ENCODE results near the gene MMP14. TPM values are rescaled to one million over a fixed set of nuclear protein-coding genes. Genes with fewer than 3 reads are reported as not detected.
A peak's percentile ranks its signal among the peaks of the same experiment; 100 is the strongest.
"Not testable (repeated sequence)": the region's sequence is repeated elsewhere in the genome, so short reads cannot be mapped to it uniquely, and the experiment has no call there.

Gene MMP14
- polyA plus RNA-seq, 3 donors = 123 to 161 (median 159) TPM

DNA sequence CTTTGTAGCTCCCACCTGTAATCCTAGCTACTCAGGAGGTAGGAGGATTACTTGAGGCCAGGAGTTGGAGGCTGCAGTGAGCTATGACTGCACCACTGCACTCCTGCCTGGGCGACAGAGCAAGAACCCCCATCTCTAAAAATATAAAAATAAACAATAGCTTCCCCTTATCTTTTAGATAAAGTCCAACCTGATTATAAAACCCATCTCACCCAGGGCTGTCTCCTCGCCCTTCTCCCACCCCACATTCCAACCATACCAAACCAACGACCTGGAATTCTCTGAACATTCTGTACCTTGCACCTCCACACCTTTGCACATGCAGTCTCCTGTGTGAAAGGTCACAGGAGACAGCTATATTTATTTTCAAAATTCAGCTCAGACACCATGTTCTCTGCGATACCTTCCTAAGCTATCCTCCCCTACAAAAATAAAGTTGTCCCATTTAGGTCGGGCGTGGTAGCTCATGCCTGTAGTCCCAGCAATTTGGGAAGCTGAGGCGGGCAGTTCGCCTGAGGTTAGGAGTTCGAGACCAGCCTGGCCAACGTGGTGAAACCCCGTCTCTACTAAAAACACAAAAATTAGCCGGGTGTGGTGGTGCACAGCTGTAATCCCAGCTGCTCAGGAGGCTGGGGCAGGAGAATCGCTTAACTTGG lies 28.8 kb upstream of the MMP14 start:
- DNase-seq = no peak

GRCh38 chr14:22808388-22809209 lies 27.8 kb upstream of the MMP14 start:
- no peak for DNase-seq

GRCh38 chr14:22811722-22812121 lies 24.7 kb upstream of the MMP14 start:
- no peak for DNase-seq

DNA sequence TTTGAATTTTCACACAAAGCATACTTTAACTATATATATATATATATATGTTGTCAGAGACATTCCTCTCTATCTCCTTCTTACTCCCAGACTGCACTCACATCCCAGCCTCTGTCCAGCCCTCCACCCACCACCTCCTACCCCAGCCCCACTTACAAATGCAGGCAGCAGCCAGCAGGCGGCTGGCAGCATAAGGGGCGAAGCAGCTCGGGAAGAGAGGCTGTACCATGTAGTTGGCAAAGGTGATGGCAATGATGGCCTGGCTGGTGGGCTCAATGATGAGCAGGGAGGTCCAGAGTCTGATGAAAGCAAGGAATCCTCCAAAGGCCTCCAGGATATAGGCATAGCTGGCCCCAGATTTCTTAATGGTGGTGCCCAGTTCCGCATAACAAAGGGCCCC lies 23.6 kb upstream of the MMP14 start:
- DNase-seq = no peak

DNA sequence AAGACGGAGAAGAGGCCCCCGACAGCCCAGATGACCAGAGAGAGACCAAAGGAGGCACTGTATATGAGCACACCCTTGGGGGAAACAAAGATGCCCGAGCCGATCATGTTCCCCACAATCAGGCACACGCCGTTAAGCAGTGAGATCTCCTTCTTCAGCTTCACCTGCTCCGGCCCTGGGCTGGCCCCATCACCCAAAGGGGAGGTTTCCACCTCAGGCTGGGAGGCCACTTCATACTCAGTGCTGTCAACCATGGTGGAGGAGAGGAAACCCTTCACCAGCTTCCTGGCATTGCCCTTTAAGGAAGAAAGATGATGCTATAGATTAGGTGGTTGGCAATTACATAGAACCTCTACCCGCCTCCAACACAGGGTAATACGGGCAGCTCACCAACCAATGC lies 23.2 kb upstream of the MMP14 start:
- no peak for DNase-seq

GRCh38 chr14:22814373-22814772 lies 22.0 kb upstream of the MMP14 start:
- no peak for DNase-seq

- no peak for DNase-seq
Observed at GRCh38 chr14:22814941-22815713, 21.3 kb upstream of the MMP14 start, which contains the start of gene SLC7A7. Gene SLC7A7, minus strand, starts transcription at chr14:22815435. Its CDS starts 2,037 bp downstream, at chr14:22813398.

DNA sequence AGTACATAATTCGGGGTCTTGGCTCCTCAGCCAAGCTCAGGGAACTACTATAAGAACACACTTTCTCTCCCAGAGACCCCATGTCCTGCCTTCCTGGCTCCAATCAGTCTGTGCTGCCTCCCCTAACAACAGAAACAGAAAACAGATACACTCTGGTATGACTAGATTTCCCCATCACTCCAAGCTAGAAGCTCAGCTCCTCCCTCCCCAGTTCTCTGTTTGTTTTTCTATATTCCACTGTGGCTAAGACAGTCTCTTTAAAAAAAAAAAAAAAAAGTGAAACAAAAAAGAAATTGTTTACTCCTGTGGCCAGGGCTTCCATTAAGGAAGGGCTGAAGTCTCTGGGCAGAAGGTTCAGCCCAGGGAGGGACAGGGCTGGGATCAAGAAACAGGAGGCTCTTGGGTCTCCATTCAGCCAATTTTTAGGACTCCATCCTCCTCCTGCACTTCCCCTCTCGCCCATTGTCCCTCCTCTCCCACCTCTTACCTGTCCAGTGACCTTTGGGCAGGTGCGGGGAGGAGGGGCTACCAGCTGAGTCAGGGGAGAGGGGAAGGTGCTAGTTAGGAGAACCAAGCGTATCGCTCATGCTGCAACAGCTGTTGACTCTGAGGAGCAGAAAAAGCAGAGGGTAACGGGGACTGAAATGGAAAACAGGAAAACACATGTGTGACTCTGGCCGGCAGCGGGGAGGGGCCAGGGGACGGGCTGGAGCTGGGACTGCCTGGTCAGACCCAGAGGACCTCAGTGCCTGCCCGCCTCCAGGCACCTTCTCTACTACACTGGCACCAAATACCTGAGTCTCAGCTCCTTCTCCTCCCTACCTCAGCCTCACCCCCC lies 17.0 kb upstream of the MMP14 start:
- DNase-seq = no peak

DNA sequence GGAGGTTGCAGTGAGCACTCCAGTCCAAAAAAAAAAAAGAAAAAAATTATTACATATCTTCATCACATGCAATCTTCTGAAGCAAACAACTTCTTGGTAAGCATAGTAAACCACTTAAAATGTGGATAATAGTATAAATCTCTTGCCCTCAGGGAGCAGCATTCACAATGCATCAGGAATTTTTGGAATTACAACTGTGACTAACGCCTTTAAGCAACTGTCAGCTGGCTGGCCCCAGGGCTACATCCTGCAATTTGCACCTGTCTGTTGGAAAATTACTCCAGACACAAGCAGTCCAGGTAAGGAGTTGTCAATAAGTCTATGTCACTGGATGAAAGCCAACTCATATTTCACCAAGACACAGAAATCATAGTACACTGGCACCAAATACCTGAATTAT lies 15.7 kb upstream of the MMP14 start:
- no peak for DNase-seq

- DNase-seq = no peak
Observed at GRCh38 chr14:22821193-22822015, 15.0 kb upstream of the MMP14 start.

GRCh38 chr14:22822016-22822570 lies 14.3 kb upstream of the MMP14 start:
- no peak for DNase-seq

DNA sequence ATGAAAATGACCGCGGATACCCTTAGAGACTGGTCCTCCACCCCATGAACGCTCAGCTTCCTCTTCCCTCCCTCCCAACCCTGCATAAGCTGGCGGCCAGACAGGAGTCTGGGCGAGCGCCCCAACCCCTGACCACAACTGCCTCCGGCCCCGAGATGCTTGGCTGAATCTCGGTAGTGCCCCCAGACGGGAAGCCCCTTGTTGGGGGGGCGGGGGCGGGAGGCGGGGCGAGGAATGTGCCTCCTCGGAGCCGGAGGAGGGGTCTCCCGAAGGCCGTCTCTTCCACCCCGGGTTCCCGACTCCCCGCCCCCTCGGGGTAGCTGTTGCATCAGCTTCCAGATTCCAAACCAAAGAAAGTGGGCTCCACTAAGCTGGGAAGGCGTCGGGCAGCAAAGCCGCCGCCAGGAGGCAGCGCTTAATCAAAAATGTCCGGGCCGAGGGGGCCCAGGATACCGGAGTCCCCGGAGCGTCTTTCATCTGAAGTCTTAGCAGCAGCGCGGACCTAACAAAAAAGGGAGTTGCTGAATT lies 13.8 kb upstream of the MMP14 start:
- DNase-seq = peak; percentile 89

GRCh38 chr14:22824711-22825359 lies 11.6 kb upstream of the MMP14 start:
- DNase-seq = no peak

- DNase-seq = not testable (repeated sequence)
Observed at GRCh38 chr14:22829076-22829660, 7.2 kb upstream of the MMP14 start.

DNA sequence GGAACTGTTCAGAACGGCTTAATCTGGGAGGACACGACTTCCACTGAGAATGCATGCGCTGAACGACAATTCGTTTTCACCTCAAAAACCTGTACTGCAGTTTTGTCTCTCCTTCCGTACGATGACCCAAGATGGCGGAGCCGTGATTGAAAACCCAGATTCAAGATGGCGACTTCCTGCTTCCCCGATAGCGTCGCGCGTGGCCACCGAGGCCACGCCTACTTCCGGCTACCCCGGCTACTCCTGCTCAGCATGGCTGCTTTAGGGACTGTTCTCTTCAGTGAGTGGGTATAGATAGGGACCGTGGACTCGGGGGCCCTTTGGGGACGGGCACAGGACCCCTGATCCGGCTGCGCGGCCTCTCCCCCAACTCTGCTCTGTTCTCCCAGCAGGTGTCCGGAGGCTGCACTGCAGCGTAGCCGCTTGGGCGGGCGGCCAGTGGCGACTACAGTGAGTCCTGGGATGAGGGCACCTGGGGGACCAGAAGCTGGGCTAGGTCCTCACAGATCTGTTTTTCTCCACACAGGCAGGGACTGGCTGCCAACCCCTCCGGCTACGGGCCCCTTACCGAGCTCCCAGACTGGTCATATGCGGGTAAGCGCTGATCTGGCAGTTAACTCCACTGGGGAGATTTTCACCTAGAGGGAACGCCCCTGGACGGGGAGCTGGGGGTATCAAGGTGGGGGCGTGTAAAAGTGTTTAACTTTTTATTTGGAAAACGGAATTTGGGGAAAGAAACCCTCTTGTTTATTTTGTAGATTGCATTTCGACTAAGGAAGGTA lies 6.5 kb upstream of the MMP14 start, which contains the start of gene MRPL52:
MRPL52 (plus strand) TSS at position 227 of the 782 bp plus-strand sequence; CDS start at position 253, 26 bp downstream.
- DNase-seq = peak; percentile 90

GRCh38 chr14:22830443-22831010 lies 5.9 kb upstream of the MMP14 start:
- DNase-seq = no peak

DNA sequence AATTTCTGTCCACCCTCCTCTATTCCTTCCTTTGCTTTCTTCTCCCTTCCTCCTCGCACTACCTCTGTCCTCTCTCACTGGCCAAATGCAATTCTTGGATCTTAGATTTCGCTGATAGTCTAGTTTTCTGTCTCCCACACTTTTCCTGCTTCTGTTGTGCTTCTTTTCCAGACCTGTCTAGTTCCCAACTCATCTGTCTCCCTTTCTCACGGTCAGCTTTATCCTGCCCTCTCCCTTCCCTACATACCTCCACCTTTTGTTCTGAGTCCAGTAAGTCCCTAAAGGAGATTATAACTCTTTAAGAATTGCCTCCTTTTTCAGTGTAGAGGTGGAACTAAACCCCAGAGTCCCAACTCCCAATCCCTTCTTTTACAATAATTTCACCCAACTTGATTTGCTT lies 880 bp upstream of the MMP14 start:
- no peak for DNase-seq
